Fibroblast of lung (primary cell): ENCODE measurements around the gene TWF2.

Experiments used
- EZH2 ChIP-seq: IDR thresholded peaks from 2 replicates; pipeline ENCODE4 v1.5.1; 2012; ENCODE audit warnings: low read length, control low read depth, mild to moderate bottlenecking; ENCODE audit errors: missing control alignments
- TF ChIP-seq, protein P1 (sequence below), 2 donors: IDR thresholded peaks in 1 of 2; conservative IDR thresholded peaks in 1 of 2; 1 replicate in 1 of 2; 2 replicates in 1 of 2; pipeline ENCODE4 v1.5.1; 2011 to 2012; ENCODE audit warnings: low read length in 2 of 2, control low read depth in 1 of 2, inconsistent platforms in 1 of 2, low read depth in 1 of 2, mild to moderate bottlenecking in 1 of 2

GRCh38 chr3:52269776-52270175 lies 30.8 kb upstream of the TWF2 start:
- no peak for TF ChIP-seq EZH2
- TF ChIP-seq, protein P1, sequence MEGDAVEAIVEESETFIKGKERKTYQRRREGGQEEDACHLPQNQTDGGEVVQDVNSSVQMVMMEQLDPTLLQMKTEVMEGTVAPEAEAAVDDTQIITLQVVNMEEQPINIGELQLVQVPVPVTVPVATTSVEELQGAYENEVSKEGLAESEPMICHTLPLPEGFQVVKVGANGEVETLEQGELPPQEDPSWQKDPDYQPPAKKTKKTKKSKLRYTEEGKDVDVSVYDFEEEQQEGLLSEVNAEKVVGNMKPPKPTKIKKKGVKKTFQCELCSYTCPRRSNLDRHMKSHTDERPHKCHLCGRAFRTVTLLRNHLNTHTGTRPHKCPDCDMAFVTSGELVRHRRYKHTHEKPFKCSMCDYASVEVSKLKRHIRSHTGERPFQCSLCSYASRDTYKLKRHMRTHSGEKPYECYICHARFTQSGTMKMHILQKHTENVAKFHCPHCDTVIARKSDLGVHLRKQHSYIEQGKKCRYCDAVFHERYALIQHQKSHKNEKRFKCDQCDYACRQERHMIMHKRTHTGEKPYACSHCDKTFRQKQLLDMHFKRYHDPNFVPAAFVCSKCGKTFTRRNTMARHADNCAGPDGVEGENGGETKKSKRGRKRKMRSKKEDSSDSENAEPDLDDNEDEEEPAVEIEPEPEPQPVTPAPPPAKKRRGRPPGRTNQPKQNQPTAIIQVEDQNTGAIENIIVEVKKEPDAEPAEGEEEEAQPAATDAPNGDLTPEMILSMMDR (conservative IDR thresholded peaks at IDR 0.05 in 1 of 2, IDR thresholded peaks at IDR 0.05 in 1 of 2; ENCODE audit: low read depth in 1 of 2, low read length in 2 of 2): no peak
